ENCODE data around the gene CRYBG2. TPM values are rescaled to one million over a fixed set of nuclear protein-coding genes. Genes with fewer than 3 reads are reported as not detected.

Gene CRYBG2
- total RNA-seq, 1 experiment from 2014 or later = 21.1 TPM

DNA sequence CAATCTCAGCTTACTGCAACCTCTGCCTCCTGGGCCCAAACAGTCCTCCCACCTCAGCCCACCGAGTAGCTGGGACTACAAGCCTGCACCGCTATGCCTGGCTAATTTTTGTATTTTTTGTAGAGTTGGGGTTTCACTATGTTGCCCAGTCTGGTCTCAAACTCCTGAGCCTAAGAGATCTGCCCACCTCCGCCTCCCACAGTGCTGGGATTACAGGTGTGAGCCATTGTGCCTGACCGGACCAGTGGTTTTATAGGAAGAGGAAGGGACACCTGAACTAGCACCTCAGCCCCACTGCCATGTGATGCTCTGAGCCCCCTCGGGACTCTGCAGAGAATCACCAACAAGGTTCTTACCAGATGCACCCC lies 4.1 kb downstream of the CRYBG2 start:
- peaks cover 32% of the 10 kb centered on the region for H3K4me1 Mint-ChIP-seq
- no peak for ATAC-seq
- no peak overlapping the region for H3K27ac Mint-ChIP-seq
- H3K4me3 Mint-ChIP-seq = no peak overlapping the region
- CTCF ChIA-PET = interaction anchor here (1.2 to 2.9 kb wide), 8 partner anchors 9 to 67 kb away, joined by 4 to 11 read pairs (median 5); no protein-coding TSS in a partner anchor
- TF ChIP-seq NR1H2 (CRISPR knock-in tag; IDR thresholded peaks at IDR 0.05) = no peak
- TF ChIP-seq, protein P1, sequence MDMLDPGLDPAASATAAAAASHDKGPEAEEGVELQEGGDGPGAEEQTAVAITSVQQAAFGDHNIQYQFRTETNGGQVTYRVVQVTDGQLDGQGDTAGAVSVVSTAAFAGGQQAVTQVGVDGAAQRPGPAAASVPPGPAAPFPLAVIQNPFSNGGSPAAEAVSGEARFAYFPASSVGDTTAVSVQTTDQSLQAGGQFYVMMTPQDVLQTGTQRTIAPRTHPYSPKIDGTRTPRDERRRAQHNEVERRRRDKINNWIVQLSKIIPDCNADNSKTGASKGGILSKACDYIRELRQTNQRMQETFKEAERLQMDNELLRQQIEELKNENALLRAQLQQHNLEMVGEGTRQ (CRISPR knock-in tag; IDR thresholded peaks at IDR 0.05) = no peak
- TF ChIP-seq, protein P2, sequence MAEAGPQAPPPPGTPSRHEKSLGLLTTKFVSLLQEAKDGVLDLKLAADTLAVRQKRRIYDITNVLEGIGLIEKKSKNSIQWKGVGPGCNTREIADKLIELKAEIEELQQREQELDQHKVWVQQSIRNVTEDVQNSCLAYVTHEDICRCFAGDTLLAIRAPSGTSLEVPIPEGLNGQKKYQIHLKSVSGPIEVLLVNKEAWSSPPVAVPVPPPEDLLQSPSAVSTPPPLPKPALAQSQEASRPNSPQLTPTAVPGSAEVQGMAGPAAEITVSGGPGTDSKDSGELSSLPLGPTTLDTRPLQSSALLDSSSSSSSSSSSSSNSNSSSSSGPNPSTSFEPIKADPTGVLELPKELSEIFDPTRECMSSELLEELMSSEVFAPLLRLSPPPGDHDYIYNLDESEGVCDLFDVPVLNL (CRISPR knock-in tag; IDR thresholded peaks at IDR 0.05; ENCODE audit: borderline replicate concordance, low read depth) = no peak
- peak; percentile 84 for TF ChIP-seq ZNF121 (CRISPR knock-in tag; IDR thresholded peaks at IDR 0.05)
- no peak for DNase-seq (ENCODE audit: low spot score)
- POLR2A ChIA-PET = interaction anchor here (1.5 kb wide), 1 partner anchor 65 kb away, joined by 4 read pairs; no protein-coding TSS in a partner anchor
- H3K9me3 Mint-ChIP-seq = no peaks in the 10 kb centered on the region
- H3K36me3 Mint-ChIP-seq = no peaks in the 10 kb centered on the region
- no peaks in the 10 kb centered on the region for H3K27me3 Mint-ChIP-seq (ENCODE audit: low read depth)

DNA sequence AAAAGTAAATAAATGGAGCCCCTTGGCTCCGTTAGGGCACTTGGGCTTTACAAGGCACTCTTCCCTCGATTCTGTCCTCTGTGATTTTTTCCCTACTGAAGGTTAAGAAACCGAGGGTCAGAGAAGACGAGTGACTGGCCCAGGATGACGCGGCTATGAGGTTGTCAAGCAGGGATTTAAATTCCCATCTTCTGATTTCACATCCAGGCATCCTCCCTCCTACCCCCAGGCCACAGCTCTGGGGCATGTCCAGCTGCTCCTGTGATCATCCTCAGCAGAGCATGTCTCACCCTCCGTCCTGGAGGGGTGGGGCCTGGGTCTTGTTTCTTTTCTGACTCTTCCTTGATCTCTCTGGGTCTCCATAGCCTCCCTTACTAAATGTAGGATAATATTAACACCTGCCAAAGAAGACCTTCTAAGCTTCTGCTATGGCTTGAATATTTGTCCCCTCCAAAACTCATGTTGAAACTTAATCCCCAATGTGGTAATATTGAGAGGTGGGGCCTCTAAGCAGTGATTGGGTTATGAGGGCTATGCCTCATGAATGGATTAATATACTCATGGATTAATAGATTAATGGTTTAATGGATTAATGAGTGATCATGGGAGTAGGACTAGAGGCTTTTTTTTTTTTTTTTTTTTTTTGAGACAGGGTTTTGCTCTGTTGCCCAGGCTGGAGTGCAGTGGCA lies 4.6 kb downstream of the CRYBG2 start:
- H3K9me3 Mint-ChIP-seq = no peaks in the 10 kb centered on the region
- no peaks in the 10 kb centered on the region for H3K27me3 Mint-ChIP-seq (ENCODE audit: low read depth)
- H3K4me3 Mint-ChIP-seq = no peak overlapping the region
- no peak for ATAC-seq
- H3K27ac Mint-ChIP-seq = 0 out of 2 replicates have a peak overlapping the region, but pooled peaks have one; percentile 26
- CTCF ChIA-PET = interaction anchor here (1.3 to 2.9 kb wide), 4 partner anchors 10 to 63 kb away, joined by 5 to 11 read pairs (median 7); no protein-coding TSS in a partner anchor
- no peak for DNase-seq (ENCODE audit: low spot score)
- H3K4me1 Mint-ChIP-seq = peaks cover 32% of the 10 kb centered on the region
- TF ChIP-seq, protein P3, sequence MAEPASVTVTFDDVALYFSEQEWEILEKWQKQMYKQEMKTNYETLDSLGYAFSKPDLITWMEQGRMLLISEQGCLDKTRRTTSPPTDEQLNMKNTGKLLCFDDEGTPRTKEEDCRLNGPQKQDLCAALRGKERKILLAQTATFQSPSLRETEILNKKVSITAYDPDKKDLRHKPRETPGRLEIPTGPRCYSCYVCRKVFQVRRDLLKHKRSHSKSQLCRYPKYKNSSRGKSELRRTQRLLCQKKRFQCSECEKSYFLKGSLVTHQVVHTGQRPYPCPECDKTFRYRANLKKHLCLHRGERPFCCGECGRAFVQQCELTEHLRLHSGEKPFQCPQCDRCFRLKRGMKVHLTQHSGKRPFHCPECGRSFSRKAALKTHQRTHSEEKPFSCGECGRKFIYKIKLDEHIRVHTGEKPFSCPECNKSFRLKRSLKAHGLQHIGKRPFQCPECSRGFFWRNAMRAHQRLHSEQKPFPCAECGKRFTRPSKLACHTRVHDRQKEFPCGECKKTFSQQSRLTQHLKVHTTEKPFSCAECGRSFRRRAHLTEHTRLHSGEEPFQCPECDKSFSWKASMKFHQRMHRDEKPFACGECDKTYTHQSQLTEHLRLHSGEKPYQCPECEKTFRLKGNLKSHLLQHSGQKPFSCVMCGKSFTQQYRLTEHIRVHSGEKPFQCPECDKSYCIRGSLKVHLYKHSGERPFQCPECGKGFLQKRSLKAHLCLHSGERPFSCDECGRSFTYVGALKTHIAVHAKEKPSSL (CRISPR knock-in tag; conservative IDR thresholded peaks at IDR 0.05) = no peak
- no peak for TF ChIP-seq NFATC4 (CRISPR knock-in tag; IDR thresholded peaks at IDR 0.05)
- H3K36me3 Mint-ChIP-seq = no peaks in the 10 kb centered on the region
- POLR2A ChIA-PET = no interaction called here

DNA sequence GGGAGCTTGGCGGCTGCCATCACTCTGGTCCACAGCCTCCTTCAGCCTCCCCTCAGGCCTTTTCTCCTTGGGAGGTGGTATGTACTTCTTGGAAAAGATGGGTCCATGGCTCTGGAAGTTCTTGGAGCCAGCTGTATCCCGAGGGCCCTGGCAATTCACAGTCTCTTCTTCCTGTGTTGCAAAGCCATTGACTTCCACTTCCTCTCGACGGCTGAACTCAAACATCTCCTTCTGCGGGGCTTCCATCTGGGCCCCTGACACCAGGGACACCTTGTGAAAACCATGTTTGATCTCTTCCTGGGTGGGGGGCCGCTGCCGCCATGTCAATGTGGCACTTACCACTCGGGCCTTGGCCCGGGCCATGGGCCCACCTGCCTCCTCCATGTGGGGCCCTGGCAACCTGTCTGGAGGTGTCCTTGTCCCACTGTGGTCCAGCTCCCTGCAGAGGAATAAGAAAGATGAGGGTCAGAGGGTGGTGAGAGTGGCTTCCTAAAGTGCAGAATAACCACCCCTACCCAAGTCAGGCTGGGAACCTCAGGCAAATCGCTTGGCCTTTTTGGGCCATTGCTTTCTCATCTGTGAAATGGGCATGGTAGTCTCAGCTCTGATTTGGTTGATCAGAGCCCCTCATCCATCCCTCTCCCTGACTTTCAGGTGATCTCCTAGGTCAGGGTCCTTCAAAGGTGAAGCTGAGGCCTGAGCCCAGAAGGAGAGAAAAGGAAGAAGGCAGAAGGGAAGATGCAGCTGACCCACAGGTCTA lies 7.5 kb downstream of the CRYBG2 start:
- Mint-ChIP-seq H3K36me3 (no peaks in the 10 kb centered on the region), H3K4me1 (peaks cover 16% of the 10 kb centered on the region), H3K9me3 (no peaks in the 10 kb centered on the region), H3K27ac (no peak overlapping the region), H3K4me3 (no peak overlapping the region), H3K27me3 (ENCODE audit: low read depth) (no peaks in the 10 kb centered on the region)
- POLR2A ChIA-PET = interaction anchor here (0.5 kb wide), 1 partner anchor 34 kb away, joined by 6 read pairs; no protein-coding TSS in a partner anchor
- DNase-seq (ENCODE audit: low spot score) (no peak), ATAC-seq (no peak)
- CTCF ChIA-PET = interaction anchor here (0.6 to 2.8 kb wide), 7 partner anchors 17 to 179 kb away, joined by 3 to 15 read pairs (median 5); partner anchors contain the start of gene CATSPER4
- no peak for TF ChIP-seq RELA (CRISPR knock-in tag; IDR thresholded peaks at IDR 0.05; ENCODE audit: borderline replicate concordance)
- TF ChIP-seq, protein P4, sequence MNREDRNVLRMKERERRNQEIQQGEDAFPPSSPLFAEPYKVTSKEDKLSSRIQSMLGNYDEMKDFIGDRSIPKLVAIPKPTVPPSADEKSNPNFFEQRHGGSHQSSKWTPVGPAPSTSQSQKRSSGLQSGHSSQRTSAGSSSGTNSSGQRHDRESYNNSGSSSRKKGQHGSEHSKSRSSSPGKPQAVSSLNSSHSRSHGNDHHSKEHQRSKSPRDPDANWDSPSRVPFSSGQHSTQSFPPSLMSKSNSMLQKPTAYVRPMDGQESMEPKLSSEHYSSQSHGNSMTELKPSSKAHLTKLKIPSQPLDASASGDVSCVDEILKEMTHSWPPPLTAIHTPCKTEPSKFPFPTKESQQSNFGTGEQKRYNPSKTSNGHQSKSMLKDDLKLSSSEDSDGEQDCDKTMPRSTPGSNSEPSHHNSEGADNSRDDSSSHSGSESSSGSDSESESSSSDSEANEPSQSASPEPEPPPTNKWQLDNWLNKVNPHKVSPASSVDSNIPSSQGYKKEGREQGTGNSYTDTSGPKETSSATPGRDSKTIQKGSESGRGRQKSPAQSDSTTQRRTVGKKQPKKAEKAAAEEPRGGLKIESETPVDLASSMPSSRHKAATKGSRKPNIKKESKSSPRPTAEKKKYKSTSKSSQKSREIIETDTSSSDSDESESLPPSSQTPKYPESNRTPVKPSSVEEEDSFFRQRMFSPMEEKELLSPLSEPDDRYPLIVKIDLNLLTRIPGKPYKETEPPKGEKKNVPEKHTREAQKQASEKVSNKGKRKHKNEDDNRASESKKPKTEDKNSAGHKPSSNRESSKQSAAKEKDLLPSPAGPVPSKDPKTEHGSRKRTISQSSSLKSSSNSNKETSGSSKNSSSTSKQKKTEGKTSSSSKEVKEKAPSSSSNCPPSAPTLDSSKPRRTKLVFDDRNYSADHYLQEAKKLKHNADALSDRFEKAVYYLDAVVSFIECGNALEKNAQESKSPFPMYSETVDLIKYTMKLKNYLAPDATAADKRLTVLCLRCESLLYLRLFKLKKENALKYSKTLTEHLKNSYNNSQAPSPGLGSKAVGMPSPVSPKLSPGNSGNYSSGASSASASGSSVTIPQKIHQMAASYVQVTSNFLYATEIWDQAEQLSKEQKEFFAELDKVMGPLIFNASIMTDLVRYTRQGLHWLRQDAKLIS (CRISPR knock-in tag; IDR thresholded peaks at IDR 0.05; ENCODE audit: borderline replicate concordance) = no peak
- TF ChIP-seq, protein P5, sequence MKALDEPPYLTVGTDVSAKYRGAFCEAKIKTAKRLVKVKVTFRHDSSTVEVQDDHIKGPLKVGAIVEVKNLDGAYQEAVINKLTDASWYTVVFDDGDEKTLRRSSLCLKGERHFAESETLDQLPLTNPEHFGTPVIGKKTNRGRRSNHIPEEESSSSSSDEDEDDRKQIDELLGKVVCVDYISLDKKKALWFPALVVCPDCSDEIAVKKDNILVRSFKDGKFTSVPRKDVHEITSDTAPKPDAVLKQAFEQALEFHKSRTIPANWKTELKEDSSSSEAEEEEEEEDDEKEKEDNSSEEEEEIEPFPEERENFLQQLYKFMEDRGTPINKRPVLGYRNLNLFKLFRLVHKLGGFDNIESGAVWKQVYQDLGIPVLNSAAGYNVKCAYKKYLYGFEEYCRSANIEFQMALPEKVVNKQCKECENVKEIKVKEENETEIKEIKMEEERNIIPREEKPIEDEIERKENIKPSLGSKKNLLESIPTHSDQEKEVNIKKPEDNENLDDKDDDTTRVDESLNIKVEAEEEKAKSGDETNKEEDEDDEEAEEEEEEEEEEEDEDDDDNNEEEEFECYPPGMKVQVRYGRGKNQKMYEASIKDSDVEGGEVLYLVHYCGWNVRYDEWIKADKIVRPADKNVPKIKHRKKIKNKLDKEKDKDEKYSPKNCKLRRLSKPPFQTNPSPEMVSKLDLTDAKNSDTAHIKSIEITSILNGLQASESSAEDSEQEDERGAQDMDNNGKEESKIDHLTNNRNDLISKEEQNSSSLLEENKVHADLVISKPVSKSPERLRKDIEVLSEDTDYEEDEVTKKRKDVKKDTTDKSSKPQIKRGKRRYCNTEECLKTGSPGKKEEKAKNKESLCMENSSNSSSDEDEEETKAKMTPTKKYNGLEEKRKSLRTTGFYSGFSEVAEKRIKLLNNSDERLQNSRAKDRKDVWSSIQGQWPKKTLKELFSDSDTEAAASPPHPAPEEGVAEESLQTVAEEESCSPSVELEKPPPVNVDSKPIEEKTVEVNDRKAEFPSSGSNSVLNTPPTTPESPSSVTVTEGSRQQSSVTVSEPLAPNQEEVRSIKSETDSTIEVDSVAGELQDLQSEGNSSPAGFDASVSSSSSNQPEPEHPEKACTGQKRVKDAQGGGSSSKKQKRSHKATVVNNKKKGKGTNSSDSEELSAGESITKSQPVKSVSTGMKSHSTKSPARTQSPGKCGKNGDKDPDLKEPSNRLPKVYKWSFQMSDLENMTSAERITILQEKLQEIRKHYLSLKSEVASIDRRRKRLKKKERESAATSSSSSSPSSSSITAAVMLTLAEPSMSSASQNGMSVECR (CRISPR knock-in tag; IDR thresholded peaks at IDR 0.05; ENCODE audit: borderline replicate concordance) = no peak
- TF ChIP-seq, protein P6, sequence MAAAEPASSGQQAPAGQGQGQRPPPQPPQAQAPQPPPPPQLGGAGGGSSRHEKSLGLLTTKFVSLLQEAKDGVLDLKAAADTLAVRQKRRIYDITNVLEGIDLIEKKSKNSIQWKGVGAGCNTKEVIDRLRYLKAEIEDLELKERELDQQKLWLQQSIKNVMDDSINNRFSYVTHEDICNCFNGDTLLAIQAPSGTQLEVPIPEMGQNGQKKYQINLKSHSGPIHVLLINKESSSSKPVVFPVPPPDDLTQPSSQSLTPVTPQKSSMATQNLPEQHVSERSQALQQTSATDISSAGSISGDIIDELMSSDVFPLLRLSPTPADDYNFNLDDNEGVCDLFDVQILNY (CRISPR knock-in tag; IDR thresholded peaks at IDR 0.05) = no peak
- no peak for TF ChIP-seq SMAD4 (CRISPR knock-in tag; IDR thresholded peaks at IDR 0.05)
- no peak for TF ChIP-seq HMGA2 (CRISPR knock-in tag; IDR thresholded peaks at IDR 0.05)
- TF ChIP-seq ETV6 (CRISPR knock-in tag; IDR thresholded peaks at IDR 0.05) = no peak
- no peak for TF ChIP-seq ZNF219 (CRISPR knock-in tag; IDR thresholded peaks at IDR 0.05; ENCODE audit: borderline replicate concordance)

Data from WTC11 (cell line).